GM18508 (cell line): ENCODE data around the gene TRIM29.
"Not testable (repeated sequence)": the region's sequence is repeated elsewhere in the genome, so short reads cannot be mapped to it uniquely, and the experiment has no call there.

Source experiments
- ATAC-seq: cut with Tn5 transposase; IDR thresholded peaks from one replicate; pipeline ENCODE4 v1.9.1; 2021; ENCODE audit warnings: moderate number of reproducible peaks; ENCODE audit not compliant: insufficient read depth, unreplicated experiment

Gene TRIM29, protein sequence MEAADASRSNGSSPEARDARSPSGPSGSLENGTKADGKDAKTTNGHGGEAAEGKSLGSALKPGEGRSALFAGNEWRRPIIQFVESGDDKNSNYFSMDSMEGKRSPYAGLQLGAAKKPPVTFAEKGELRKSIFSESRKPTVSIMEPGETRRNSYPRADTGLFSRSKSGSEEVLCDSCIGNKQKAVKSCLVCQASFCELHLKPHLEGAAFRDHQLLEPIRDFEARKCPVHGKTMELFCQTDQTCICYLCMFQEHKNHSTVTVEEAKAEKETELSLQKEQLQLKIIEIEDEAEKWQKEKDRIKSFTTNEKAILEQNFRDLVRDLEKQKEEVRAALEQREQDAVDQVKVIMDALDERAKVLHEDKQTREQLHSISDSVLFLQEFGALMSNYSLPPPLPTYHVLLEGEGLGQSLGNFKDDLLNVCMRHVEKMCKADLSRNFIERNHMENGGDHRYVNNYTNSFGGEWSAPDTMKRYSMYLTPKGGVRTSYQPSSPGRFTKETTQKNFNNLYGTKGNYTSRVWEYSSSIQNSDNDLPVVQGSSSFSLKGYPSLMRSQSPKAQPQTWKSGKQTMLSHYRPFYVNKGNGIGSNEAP

DNA sequence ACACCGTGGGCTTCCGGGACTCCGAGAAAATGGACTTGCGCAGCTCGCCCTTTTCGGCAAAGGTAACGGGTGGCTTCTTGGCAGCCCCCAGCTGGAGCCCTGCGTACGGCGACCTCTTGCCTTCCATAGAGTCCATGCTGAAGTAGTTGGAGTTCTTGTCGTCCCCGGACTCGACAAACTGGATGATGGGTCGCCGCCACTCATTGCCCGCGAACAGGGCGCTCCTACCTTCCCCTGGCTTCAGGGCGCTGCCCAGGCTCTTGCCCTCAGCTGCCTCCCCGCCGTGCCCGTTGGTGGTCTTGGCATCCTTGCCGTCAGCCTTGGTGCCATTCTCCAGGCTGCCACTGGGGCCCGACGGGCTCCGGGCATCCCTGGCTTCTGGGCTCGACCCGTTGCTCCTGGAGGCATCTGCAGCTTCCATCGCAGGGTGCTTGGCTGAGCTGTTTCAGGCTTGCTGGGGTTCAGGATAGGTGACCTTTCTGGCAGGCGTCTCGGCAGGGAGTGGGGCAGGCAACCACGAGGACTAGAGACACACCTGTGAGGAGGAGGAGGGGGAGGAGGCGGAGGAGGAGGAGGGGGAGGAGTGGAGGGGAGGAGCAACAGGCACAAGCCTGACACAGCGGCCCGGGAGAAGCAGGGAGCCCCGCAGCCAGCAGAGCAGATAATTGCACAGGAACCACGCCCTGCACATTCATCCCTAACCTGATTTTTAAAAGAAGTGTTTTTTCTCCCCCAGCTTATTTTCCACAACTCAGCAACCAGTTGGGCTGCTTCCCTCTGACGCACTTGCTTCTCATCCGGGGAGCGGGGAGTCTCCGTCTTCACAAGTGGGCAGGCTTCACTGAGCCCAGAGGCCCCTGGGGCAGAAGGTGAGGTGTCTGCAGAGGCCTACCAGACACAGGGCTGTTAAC, at the start of gene TRIM29:
Gene TRIM29, minus strand, starts transcription at position 503 of the 911 bp plus-strand sequence. Its CDS starts 82 bp downstream, at position 421.
- ATAC-seq = no peak

DNA sequence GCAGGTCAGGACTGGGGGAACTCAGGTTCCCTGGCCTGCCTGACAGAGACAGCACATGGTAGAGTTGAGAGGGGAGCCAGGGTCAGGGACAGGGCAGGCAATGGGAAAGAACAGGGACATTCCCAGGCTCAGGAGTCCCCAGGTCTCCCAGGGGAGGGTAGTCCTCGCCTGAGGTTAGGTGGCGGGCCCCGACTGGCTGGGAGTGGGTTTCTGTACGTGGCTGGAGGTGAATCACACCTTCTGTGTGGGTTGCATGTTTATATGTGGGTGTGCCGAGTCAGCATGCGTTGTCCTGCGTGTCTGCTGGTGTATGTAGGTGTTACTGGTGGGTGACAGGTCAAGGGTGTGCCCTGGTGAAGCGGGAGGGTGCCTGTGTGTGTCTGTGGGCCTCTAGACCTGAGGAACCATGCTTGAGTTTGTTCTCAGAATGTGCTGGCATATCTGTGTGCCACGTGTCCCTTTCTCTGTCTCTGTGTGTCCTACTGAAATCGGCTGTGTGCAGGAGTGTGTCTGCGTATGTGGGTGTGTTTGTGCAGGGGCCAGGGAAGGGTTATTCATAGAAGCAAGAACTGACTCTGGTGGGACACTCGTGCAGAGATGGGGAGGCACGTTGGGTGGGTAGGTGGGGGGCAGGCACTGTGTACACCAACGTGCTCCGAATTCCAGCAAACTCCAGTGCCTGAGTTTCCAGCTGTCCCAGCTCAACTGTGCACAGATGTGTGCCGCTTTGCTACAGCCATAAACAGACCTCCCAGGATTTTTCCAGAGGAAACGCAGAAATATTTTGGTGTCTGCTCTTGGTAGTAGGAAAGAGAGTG, 49.1 kb upstream of the TRIM29 start:
- ATAC-seq = no peak

DNA sequence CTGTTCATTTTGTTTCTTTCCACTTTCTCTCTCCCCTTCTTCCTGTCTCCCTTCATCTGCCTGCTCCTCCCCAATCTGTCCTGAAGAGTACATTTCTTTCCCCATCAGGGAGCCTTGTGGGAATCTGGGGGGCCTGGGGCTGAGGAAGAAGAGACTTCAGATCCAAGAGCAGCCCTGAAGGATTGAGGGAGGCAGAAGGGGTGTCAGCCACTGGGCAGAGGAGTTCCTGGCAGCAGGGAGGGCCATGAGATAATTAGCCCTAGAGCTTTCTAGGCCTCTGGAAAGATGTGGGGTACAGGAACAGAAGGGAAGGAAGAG, 48.5 kb upstream of the TRIM29 start:
- ATAC-seq = no peak

DNA sequence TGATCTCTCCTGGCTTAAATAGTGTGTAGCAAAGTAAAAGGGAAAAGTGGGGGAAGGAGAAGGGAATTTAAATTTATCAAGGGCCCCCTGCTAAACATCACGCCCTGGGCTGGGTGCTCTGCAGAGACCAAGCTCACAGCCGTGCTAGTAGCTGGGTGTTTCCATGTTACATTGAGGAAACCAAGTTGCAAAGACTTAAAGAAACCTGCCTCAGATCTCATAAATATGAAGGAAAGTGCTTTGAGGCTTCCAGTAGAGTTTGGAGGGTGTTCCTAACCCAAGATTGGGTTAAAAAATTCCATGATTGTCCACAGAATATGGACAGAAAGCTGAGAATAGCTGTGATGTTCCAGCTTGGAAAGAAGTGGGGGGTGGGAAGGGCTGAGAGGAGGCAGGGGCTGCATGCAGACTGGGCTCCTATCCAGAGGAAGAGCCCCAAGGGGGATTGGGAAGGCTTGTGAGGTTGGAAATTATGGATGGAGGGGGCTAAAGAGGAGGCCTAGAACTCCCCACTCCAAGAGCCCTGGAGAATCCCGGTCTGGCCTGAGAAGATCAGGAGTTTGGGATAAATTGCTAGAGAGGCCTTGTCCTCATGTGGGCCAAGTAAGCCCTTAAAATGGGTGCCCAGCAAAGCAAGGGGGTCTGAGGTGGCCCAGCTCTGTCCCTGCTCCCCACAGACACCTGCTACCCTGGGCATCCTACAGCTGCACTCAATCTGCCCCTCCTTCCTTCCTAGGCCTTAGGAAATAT, 48.0 kb upstream of the TRIM29 start:
- ATAC-seq = no peak

DNA sequence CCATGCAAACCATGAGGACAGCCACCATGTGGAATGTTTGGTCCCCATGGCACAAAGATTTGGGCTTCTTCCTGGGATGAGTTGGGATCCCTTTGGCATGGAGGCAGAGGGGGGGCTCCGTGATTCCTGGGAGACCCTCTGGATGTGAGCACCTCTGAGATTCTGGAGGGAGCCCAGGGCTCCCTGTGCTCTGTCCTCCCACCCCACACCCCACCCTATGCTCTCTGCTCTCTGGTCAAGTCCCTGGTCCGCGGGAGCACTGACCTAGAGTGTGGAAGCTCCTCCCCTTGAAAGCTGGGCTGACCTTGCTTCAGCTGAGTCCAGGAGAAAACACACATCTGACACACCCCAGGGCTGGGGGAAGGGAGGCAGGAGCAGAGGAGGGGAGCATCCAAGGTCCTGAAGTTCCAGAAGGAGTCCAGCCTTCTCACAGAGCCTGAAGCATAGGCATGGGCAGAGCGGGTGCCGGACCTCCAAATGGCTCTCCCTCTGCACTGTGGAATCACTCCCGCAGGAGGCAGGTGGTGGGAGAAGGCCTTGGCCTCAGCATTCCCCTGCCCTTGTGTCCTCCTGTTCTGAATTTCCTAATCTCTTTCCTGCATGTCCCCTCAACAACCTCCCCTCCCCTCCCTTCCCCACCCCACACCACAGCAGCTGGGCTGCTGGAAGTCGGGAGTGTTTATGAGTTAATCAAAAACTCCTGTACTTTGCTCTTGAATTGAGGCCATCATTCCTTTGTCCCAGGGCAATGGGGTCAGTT, 47.2 kb upstream of the TRIM29 start:
- no peak for ATAC-seq

DNA sequence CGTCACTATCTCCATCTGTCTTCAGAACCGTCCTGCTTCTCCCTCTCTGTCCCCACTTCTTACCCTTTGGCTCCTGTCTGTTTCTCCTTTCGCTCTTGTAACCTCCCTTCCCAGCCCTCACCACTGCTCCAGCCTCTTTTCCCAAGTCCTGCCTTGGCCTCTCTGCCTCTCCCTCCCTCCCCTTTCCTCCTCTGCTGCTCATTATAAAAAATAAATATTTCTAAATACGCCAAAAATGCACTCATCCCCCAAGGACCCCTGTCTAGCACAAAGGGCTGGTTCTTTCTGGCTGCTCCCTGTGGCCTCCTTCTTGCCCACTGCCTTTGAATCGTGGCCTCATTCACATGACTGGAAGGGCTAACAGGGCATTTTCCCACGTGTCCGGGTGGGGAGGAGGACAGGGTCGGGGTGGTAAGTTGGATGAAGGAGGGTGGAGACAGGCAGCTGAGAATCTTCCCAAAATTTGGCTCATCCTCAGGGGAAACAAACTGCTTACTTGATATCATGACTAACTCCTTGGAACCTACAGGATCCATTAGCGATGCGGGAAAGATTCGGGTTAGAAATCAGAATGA, 46.5 kb upstream of the TRIM29 start:
- ATAC-seq = no peak

DNA sequence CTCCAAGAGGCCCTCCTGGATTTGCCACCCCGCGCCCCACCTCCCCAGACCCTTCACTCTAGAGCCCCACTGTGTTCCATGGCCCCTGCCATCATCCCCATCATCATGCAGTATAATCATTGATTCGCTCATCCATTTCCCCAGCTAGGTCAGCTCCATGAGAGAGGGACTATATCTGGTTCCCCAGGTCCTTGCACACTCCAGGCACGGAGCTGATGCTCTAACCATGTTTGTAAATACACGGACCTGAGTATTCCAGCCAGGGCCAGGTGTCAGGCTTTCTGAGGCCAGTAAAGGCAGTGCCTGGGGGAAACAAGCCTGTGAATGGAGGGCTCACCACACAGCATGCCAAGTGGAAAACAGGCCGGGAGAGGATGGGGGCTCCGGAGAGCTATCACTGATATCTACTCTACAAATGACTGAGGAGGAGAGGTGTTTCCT, 45.8 kb upstream of the TRIM29 start:
- ATAC-seq = no peak

DNA sequence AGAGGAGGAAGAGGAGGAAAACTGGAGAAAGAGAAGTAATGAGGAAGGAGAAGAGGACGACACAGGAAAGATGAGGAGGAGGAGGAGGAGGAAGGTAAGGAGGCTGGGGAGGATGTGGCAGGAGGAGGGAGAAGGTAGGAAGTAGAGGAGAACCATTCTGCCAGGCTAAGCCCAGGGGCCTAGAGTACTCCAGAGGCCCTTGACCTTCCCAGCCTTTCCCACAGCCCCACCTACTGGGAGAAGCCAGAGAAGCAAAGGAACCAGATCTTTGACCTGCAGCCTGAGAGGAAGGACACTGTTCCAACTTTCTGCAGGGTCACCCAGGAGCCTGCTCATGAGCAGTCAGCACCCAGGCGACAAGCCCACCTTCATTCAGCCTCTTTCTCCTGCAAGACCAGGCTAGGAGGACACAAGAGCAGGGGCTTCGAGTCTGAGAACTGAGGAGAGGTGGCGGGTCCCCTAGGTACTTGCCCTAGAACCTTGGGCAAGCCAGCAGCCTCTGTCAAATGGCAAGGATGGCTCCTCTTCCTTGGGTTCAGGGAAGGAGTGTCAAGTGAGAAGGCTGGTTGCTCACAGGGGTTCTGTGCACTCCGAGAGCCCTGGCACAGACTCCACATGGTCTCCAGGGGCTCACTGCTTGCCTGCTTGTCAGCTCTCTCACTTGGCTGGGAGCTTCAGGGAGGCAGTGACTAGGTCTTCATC, 45.0 kb upstream of the TRIM29 start:
- ATAC-seq = no peak

DNA sequence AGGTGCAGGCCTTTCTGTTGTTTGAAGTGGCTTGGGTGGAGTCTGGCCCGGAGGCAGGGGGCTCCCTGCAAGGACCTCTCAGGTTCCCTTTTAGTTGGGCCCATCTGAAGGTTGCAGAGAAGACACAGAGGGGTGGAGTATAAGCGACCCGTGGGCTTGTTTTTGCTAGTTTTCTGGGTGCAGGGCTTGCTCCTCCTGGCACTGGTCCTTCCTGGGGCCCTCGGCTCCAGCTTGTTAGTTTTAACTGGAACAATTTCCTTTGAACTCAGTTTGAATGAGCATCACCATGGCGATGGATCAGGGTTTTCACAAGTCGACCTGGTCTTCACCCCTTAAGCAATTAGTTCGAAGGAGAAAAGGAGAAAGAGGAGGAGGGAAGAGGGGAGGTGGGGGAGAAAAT, 44.5 kb upstream of the TRIM29 start:
- no peak for ATAC-seq

DNA sequence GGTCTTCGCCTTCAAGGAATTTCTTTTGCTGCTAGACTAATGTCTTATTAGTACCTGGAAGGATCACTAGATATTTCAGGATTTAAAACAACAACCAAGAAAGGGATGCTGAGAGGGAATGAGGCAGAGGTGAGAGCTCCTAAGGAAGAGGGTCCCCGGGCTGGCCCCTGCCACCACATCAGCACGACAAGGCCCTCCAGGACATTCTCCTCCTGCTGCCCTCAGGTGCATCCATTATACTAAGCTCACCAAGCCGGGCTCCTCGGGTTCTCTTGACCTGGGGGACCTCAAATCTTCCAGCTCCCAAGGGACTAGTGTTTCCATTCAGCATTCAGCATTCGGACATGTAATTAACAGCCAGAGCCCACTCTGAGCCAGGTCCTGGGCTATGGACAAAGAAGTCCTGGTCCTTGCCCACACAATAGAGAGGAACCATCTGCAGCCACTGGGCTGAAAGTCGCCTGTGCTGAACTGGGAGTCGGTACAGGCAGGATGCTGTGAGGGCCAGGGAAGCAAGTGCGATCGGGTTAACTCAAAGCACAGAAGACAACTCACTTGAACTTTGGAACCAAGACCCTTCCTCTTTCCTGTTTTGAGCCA, 43.6 kb upstream of the TRIM29 start:
- no peak for ATAC-seq

DNA sequence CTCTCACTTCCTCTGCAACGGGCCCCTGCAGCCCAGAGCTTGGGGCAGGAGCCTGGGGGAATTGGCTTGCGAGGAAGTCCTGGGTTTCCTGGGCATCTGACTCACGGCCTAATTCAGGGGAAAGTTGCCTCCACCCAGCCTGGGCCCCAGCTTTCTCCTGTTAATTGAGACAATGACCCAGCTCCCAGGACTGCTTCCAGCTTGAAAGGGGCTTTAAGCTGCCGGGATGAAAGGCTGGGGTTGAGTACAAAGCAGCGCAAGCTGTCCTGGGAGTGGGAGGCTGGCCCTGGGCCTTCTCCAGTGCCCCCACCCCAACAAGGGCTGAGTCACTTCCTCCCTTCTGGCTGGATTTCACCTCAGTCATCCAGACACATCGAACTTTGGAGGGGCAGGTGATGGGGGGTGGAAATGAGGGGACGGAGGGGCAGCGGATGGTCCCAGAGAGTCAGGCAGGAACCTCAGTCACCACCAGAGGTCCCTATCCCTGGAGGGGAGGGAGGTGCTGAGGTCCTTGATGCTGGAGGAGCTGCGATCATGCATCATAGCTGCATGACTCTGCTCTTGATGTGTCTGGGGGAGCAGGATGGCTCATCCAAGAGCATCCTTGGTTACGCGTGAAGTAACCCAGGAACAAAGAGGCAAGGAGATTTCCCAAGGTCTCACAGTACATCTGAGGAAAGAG, 42.8 kb upstream of the TRIM29 start:
- ATAC-seq = no peak

DNA sequence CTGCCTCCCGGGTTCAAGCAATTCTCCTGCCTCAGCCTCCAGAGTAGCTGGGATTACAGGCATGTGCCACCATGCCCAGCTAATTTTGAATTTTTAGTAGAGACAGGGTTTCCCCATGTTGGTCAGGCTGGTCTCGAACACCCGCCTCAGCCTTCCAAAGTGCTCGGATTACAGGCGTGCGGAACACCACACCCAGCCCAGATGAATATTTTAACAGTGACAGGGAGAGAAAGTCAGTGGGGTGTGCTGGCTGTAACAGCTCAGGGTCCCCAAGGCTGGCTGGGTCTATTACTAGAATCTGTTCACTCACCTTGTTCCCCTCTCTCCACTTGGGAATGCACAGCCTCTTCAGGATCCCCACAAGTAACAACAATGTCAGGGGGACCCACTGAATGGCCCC, 42.1 kb upstream of the TRIM29 start:
- not testable (repeated sequence) for ATAC-seq

DNA sequence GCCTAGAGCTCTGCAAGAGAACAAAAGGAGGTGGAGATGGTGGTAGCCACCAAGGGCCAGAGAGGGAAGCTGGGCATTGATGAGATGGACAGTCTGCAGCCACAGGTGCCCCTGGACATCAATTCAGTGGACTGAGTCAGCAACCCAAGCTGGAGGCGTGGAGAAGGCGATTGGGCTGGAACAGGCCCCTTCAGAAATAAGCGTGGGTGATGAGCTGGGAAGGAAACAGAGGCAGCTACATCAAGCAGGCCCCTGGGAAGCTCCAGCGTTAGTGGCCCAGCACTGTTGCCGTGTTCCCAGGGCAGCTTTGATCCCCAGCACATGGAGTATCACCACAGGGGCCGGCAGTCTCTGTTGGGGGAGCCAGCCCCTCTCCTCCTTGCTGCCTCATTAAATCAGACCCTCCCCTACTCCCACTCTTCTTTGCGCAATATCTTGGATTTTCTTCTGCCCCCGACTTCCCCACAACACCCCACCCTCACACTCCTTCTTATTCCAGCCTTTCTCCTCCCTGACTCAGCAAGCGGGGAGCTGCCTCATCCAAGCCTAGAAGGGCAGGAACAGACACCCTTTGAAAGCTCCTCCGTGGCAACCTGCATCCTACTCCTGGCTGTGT, 41.3 kb upstream of the TRIM29 start:
- ATAC-seq = no peak

DNA sequence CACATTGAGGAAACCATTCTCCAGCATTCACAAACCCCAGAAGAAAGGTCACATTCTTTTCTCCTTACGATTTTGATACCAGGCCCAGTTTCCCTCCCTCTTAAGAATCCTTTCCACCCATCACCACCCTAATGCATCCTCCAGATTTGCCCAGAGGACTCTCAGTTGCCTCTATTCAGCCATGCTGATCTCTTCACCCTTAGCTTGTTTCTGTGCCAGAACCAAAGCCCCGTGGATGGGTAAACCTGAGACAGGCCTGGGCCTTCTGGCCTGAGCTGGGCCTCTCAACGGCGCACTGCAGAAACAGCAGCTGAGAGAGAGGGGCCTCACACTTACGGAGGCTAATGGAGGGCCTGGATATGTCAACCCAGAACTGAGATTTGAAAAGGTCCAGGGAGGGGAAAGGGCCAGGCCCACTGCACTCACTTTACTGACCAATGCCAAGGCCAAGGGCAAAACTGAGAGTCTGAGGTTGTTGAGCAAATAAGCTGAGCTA, 40.7 kb upstream of the TRIM29 start:
- ATAC-seq = no peak

DNA sequence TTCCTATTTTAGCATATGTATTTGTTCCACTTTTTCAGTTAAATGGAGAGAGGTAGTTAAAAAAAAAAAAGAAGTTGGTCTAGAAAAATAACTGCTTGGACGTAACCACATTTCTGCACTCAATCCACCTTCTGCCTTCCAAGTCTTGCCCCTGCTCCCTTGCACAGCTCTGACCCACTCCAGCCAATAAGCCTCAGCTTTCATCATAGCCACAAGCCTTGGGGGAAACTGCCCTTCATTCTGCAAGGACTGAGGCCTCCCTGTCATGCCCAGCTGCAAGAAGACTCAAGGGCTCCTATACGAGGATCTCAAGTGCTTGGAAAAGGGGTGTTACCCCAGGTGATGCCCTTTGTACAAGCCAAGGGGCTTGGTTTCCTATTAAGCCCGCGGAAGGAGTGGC, 37.0 kb upstream of the TRIM29 start:
- no peak for ATAC-seq

DNA sequence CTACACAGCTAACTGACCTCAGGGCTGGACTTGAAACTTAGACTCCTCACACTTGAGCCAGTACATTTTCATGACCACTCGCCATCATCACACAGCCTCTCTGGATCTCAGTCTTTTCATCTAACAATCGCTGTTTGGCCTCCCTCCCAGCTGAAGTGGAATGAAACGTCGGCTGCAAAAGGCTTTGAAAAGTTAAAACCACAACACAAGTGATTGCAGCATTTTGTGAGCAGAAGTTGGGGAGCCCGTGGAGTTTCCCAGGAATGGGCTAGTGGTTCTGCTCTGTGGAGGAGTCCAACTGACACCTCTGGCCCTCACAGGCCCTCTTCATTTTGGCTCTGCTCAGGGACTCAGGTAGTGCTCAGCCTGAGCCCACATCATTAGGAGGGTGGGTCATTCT, 35.9 kb upstream of the TRIM29 start:
- no peak for ATAC-seq
